PC-3 (cell line): ENCODE results near the gene CR1. TPM values are rescaled to one million over a fixed set of nuclear protein-coding genes. Genes with fewer than 3 reads are reported as not detected.
A peak's percentile ranks its signal among the peaks of the same experiment; 100 is the strongest.

Source experiments
- ATAC-seq: fragments of 200-7000 bp; cut with Tn5 transposase; 2 replicates; pipeline ENCODE4 v1.9.1; 2020; ENCODE audit warnings: mild to moderate bottlenecking, moderate library complexity
- BruUV-seq: library from RNA; stranded (reverse); fragments of 400-500 nt; replicated peaks from 2 replicates; lab custom pipeline; 2021; lab: Mats Ljungman, UMichigan
- CTCF ChIA-PET: fragments of 300-600 bp; sonication (Branson Sonifier 250); formaldehyde crosslinking; loops from one replicate; lab custom pipeline; 2022; ENCODE audit warnings: antibody characterized with exemption; lab: Charles Lee
- POLR2A ChIA-PET: fragments of 300-600 bp; sonication (Branson Sonifier 250); formaldehyde crosslinking; loops from one replicate; lab custom pipeline; 2022; ENCODE audit warnings: antibody characterized with exemption; ENCODE audit not compliant: unreplicated experiment; lab: Charles Lee
- DNase-seq: peaks from one replicate; pipeline ENCODE4 v3.0.0-alpha.2; 2015
- H2AFZ ChIP-seq: fragments of 300-600 bp; sonication (generic); 2 replicates; pipeline ENCODE4 v1.6.0; 2016; ENCODE audit warnings: antibody characterized with exemption, low read length
- H3F3A ChIP-seq: fragments of 300-600 bp; sonication (generic); one replicate; pipeline ENCODE4 v1.6.0; 2017; ENCODE audit warnings: antibody characterized with exemption, low read length, control low read depth, mild to moderate bottlenecking; ENCODE audit not compliant: unreplicated experiment
- H3K27ac ChIP-seq: fragments of 300-600 bp; sonication (generic); 2 replicates; pipeline ENCODE4 v1.5.1; 2016; ENCODE audit warnings: mild to moderate bottlenecking, low read length
- H3K27me3 ChIP-seq: fragments of 300-600 bp; sonication (generic); 2 replicates; pipeline ENCODE4 v1.6.1; 2016; ENCODE audit warnings: low read length, mixed read lengths
- H3K36me3 ChIP-seq: fragments of 300-600 bp; sonication (generic); 2 replicates; pipeline ENCODE4 v1.6.1; 2016; ENCODE audit warnings: low read depth, mixed run types, low read length, mixed read lengths
- H3K4me1 ChIP-seq: fragments of 300-600 bp; sonication (generic); 2 replicates; pipeline ENCODE4 v1.5.1; 2016; ENCODE audit warnings: low read length; ENCODE audit not compliant: insufficient read depth
- H3K4me2 ChIP-seq: fragments of 300-600 bp; sonication (generic); 2 replicates; pipeline ENCODE4 v1.6.0; 2016; ENCODE audit warnings: low read length
- H3K4me3 ChIP-seq: fragments of 300-600 bp; sonication (generic); 2 replicates; pipeline ENCODE4 v1.5.1; 2016; ENCODE audit warnings: mild to moderate bottlenecking, low read length, mixed read lengths
- H3K79me2 ChIP-seq: fragments of 300-600 bp; sonication (generic); 2 replicates; pipeline ENCODE4 v1.6.1; 2017; ENCODE audit warnings: low read length, mixed read lengths
- H3K9ac ChIP-seq: fragments of 300-600 bp; sonication (generic); 2 replicates; pipeline ENCODE4 v1.6.0; 2016; ENCODE audit warnings: mild to moderate bottlenecking, low read length
- H3K9me2 ChIP-seq: fragments of 300-600 bp; sonication (generic); replicated peaks from 2 replicates; pipeline ENCODE4 v1.6.1; 2016; ENCODE audit warnings: mixed run types, low read length, mixed read lengths
- H3K9me3 ChIP-seq: fragments of 300-600 bp; sonication (generic); 2 replicates; pipeline ENCODE4 v1.6.1; 2016; ENCODE audit warnings: low read length, mixed read lengths
- H4K20me1 ChIP-seq: fragments of 300-600 bp; sonication (generic); 2 replicates; pipeline ENCODE4 v1.6.1; 2016; ENCODE audit warnings: low read length, mixed read lengths
- EZH2 ChIP-seq: fragments of 300-600 bp; sonication (generic); IDR thresholded peaks from one replicate; pipeline ENCODE4 v1.6.1; 2017; ENCODE audit warnings: antibody characterized with exemption, mild to moderate bottlenecking, low read length; ENCODE audit not compliant: unreplicated experiment
- EZH2phosphoT487 ChIP-seq: fragments of 300-600 bp; sonication (generic); IDR thresholded peaks from 2 replicates; pipeline ENCODE4 v1.6.1; 2018; ENCODE audit warnings: mild to moderate bottlenecking, antibody characterized with exemption, low read length, borderline replicate concordance
- intact Hi-C: fragments of 100-400 bp; cut with micrococcal nuclease; formaldehyde crosslinking; loops from 2 replicates; pipeline ENCODE4 v1.9.0; 2023
- total RNA-seq: library from RNA; depleted of rRNA; stranded (reverse); fragments of >200 nt; gene quantifications from 2 replicates; pipeline ENCODE4 v1.2.3, GENCODE V29; 2014
- TF ChIP-seq, protein P1 (sequence below): fragments of 300-600 bp; sonication (generic); conservative IDR thresholded peaks from 2 replicates; pipeline ENCODE4 v1.5.1; 2017; ENCODE audit warnings: antibody characterized with exemption, low read depth, mild to moderate bottlenecking, low read length

CR1 gene
- total RNA-seq, 1 experiment from 2014 or later = not detected

DNA sequence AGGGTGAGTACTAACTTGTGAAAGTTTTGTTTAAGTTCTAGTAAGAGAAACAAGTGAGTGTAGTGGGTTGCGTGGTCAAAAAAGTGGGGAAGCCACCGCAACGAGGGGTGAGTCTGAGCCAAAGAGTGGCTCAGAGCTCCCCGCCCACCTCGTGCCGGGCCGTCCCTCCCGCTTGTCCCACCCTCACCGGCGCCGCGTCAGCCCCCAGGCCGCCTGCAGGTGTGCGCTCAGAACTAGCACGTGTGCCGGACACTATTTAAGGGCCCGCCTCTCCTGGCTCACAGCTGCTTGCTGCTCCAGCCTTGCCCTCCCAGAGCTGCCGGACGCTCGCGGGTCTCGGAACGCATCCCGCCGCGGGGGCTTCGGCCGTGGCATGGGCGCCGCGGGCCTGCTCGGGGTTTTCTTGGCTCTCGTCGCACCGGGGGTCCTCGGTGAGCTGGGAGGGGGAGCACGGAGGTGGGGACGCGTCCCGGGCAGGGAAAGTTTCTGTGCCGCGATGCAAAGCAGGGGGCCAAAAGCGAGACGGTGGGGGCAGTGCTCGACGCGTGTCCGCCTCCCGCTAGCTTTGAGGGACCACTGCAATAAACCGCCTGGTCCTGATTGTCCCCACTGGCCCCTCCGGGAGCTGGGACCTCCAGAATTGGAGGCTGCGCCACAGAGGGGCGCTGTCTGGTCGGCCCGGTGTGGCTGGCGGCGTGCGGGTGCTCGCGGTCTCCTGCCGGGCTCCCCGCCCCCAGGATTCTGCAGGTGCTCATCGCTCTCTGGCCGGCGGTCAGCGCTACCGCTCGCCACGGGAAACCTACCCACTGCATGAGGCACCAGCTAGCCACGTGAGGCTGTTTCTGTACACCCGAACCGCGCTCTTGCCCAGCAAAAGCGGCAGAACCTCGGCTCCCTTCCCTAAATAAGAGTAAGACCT, 41.7 kb upstream of the CR1 start, which contains the start of gene CR2:
Gene CR2 (plus strand): TSS at position 283 of the 919 bp plus-strand sequence. CDS start 91 bp downstream, at position 374.
- no TSS peak for BruUV-seq
- Histone ChIP-seq H3K27ac (no peak within 1 kb of the TSS), H3K4me1 (no peaks in the 10 kb centered on the region), H3K4me3 (no peak within 1 kb of the TSS), H3K9ac (no peak within 1 kb of the TSS), H3K27me3 (peaks cover 99% of the 10 kb centered on the region), H4K20me1 (no peaks in the 10 kb centered on the region), H2AFZ (no peak within 1 kb of the TSS), H3K36me3 (no peaks in the 10 kb centered on the region), H3K9me3 (no peaks in the 10 kb centered on the region), H3K79me2 (no peaks in the 10 kb centered on the region), H3F3A (no peaks in the 10 kb centered on the region), H3K9me2 (no peaks in the 10 kb centered on the region), H3K4me2 (peak within 1 kb of the TSS; percentile 30; the same call in 1 of the 2 replicates)
- intact Hi-C loops = no loop called here
- no peak for DNase-seq
- ATAC-seq = peak; percentile 69
- CTCF ChIA-PET = interaction anchor here (0.6 kb wide), 1 partner anchor 370 kb away, joined by 3 read pairs; no protein-coding TSS in a partner anchor
- POLR2A ChIA-PET = no interaction called here
- peak; percentile 99 for TF ChIP-seq EZH2
- TF ChIP-seq, protein P1, sequence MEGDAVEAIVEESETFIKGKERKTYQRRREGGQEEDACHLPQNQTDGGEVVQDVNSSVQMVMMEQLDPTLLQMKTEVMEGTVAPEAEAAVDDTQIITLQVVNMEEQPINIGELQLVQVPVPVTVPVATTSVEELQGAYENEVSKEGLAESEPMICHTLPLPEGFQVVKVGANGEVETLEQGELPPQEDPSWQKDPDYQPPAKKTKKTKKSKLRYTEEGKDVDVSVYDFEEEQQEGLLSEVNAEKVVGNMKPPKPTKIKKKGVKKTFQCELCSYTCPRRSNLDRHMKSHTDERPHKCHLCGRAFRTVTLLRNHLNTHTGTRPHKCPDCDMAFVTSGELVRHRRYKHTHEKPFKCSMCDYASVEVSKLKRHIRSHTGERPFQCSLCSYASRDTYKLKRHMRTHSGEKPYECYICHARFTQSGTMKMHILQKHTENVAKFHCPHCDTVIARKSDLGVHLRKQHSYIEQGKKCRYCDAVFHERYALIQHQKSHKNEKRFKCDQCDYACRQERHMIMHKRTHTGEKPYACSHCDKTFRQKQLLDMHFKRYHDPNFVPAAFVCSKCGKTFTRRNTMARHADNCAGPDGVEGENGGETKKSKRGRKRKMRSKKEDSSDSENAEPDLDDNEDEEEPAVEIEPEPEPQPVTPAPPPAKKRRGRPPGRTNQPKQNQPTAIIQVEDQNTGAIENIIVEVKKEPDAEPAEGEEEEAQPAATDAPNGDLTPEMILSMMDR = peak; percentile 26; the same call in 1 of the 2 replicates
- TF ChIP-seq EZH2phosphoT487 = peak; percentile 85

GRCh38 chr1:207455183-207455754, 40.7 kb upstream of the CR1 start:
- Histone ChIP-seq H3K79me2 (no peaks in the 10 kb centered on the region), H3K27ac (no peak overlapping the region), H3K9me3 (no peaks in the 10 kb centered on the region), H3K36me3 (no peaks in the 10 kb centered on the region), H4K20me1 (no peaks in the 10 kb centered on the region), H3K9me2 (no peaks in the 10 kb centered on the region), H3K4me3 (no peak overlapping the region), H3F3A (no peaks in the 10 kb centered on the region), H3K9ac (no peak overlapping the region), H3K4me1 (no peaks in the 10 kb centered on the region), H2AFZ (no peak overlapping the region), H3K27me3 (peaks cover 99% of the 10 kb centered on the region), H3K4me2 (no peak overlapping the region)
- no peak for DNase-seq
- intact Hi-C loops = no loop called here
- ATAC-seq = no peak
- ChIA-PET CTCF (interaction anchor here (0.6 kb wide), 1 partner anchor 371 kb away, joined by 3 read pairs; no protein-coding TSS in a partner anchor), POLR2A (no interaction called here)
- no TSS peak for BruUV-seq
- TF ChIP-seq EZH2phosphoT487 (no peak), EZH2 (no peak)
- TF ChIP-seq, protein P1 = no peak
